Activated CD4-positive, alpha-beta T cell treated with anti-CD3 and anti-CD28 coated beads for 48 hours (primary cell): ENCODE data around the gene TRIM23.

Source experiments
- DNase-seq: peaks from one replicate; pipeline ENCODE4 v3.0.0-alpha.2; 2020

TRIM23 gene

GRCh38 chr5:65563777-65564176, 60.4 kb downstream of the TRIM23 start:
- no peak for DNase-seq

- DNase-seq, result peak; percentile 97
These were observed 61.1 kb downstream of the TRIM23 start, which contains the start of the genes CENPK and PPWD1 for GRCh38 chr5:65562731-65563701. TSS of gene CENPK (minus strand) at chr5:65563168. CDS start at chr5:65554907, 8,261 bp downstream. TSS of gene PPWD1 (plus strand) at chr5:65563296. CDS start at chr5:65563311, 15 bp downstream.

- DNase-seq, result no peak
These were observed 67.4 kb downstream of the TRIM23 start for GRCh38 chr5:65556718-65557117.

GRCh38 chr5:65556181-65556580, 68.0 kb downstream of the TRIM23 start:
- no peak for DNase-seq

GRCh38 chr5:65555287-65555686, 68.8 kb downstream of the TRIM23 start:
- DNase-seq, result no peak

GRCh38 chr5:65553941-65554340, 70.2 kb downstream of the TRIM23 start:
- no peak for DNase-seq

- no peak for DNase-seq
These were observed 75.9 kb downstream of the TRIM23 start for GRCh38 chr5:65548281-65548680.

GRCh38 chr5:65546141-65546540, 78.0 kb downstream of the TRIM23 start:
- DNase-seq, result no peak

GRCh38 chr5:65544473-65544872, 79.7 kb downstream of the TRIM23 start:
- DNase-seq, result no peak

GRCh38 chr5:65539827-65540226, 84.3 kb downstream of the TRIM23 start:
- DNase-seq, result no peak
